Neural progenitor cell (in vitro differentiated cells): ENCODE results near the gene PIK3R3. TPM values are rescaled to one million over a fixed set of nuclear protein-coding genes. Genes with fewer than 3 reads are reported as not detected.

ENCODE experiments used
- DNase-seq: peaks from one replicate; pipeline ENCODE4 v3.0.0-alpha.2; 2016; ENCODE audit warnings: low spot score
- H2AFZ ChIP-seq: fragments of 200-600 bp; sonication (generic); replicated peaks from 2 replicates; pipeline ENCODE4 v1.6.1; 2016; ENCODE audit warnings: antibody characterized with exemption
- H3F3A ChIP-seq: fragments of 200-600 bp; sonication (generic); 2 replicates; pipeline ENCODE4 v1.6.1; 2016; ENCODE audit warnings: antibody characterized with exemption, low read depth
- H3K27ac ChIP-seq: fragments of 200-600 bp; sonication (generic); 2 replicates; pipeline ENCODE4 v1.5.1; 2016; ENCODE audit warnings: mild to moderate bottlenecking
- H3K27me3 ChIP-seq: fragments of 200-600 bp; sonication (generic); 2 replicates; pipeline ENCODE4 v1.6.1; 2016; ENCODE audit warnings: mild to moderate bottlenecking, moderate library complexity
- H3K36me3 ChIP-seq: fragments of 200-600 bp; sonication (generic); 2 replicates; pipeline ENCODE4 v1.5.1; 2016
- H3K4me1 ChIP-seq: fragments of 200-600 bp; sonication (generic); 2 replicates; pipeline ENCODE4 v1.6.1; 2016; ENCODE audit warnings: mixed run types
- H3K4me2 ChIP-seq: fragments of 200-600 bp; sonication (generic); 2 replicates; pipeline ENCODE4 v1.6.1; 2016
- H3K4me3 ChIP-seq: fragments of 200-600 bp; sonication (generic); 2 replicates; pipeline ENCODE4 v1.5.1; 2016
- H3K79me2 ChIP-seq: fragments of 200-600 bp; sonication (generic); 2 replicates; pipeline ENCODE4 v1.6.1; 2016; ENCODE audit warnings: low read depth
- H3K9ac ChIP-seq: fragments of 200-600 bp; sonication (generic); 2 replicates; pipeline ENCODE4 v1.6.1; 2016
- H3K9me3 ChIP-seq: fragments of 200-600 bp; sonication (generic); 2 replicates; pipeline ENCODE4 v1.5.1; 2016; ENCODE audit warnings: low read depth
- H4K20me1 ChIP-seq: fragments of 200-600 bp; sonication (generic); 2 replicates; pipeline ENCODE4 v1.6.1; 2016; ENCODE audit warnings: low read depth
- H3K27ac Mint-ChIP-seq: 3 replicates; pipeline ENCODE4 v1.8.0; 2021; ENCODE audit warnings: mixed read lengths
- H3K27me3 Mint-ChIP-seq: 2 replicates; pipeline ENCODE4 v1.8.0; 2022; ENCODE audit warnings: low read depth, mild to moderate bottlenecking, inconsistent platforms, moderate library complexity, mixed read lengths; ENCODE audit not compliant: insufficient read depth
- H3K36me3 Mint-ChIP-seq: 3 replicates; pipeline ENCODE4 v1.8.0; 2021; ENCODE audit warnings: mixed read lengths
- H3K4me1 Mint-ChIP-seq: 3 replicates; pipeline ENCODE4 v1.8.0; 2021; ENCODE audit warnings: mixed read lengths
- H3K4me3 Mint-ChIP-seq: 3 replicates; pipeline ENCODE4 v1.8.0; 2021; ENCODE audit warnings: mild to moderate bottlenecking, moderate library complexity, mixed read lengths
- H3K9me3 Mint-ChIP-seq: 3 replicates; pipeline ENCODE4 v1.8.0; 2020; ENCODE audit warnings: mixed read lengths
- EZH2 ChIP-seq: fragments of 200-600 bp; sonication (generic); IDR thresholded peaks from 2 replicates; pipeline ENCODE4 v1.6.1; 2017; ENCODE audit warnings: antibody characterized with exemption, mild to moderate bottlenecking, moderate library complexity
- EZH2phosphoT487 ChIP-seq: fragments of 200-600 bp; sonication (generic); IDR thresholded peaks from 2 replicates; pipeline ENCODE4 v1.6.1; 2017; ENCODE audit warnings: antibody characterized with exemption
- total RNA-seq: library from RNA; depleted of rRNA; stranded (reverse); fragments of >200 nt; gene quantifications from 2 replicates; pipeline ENCODE4 v1.2.3, GENCODE V29; 2015; ENCODE audit warnings: low replicate concordance
- TF ChIP-seq, protein P1 (sequence below): fragments of 200-600 bp; sonication (generic); IDR thresholded peaks from 2 replicates; pipeline ENCODE4 v1.5.1; 2017; ENCODE audit warnings: antibody characterized with exemption, mild to moderate bottlenecking

PIK3R3 gene
- total RNA-seq, 1 donor from 2014 or later = 107 TPM

DNA sequence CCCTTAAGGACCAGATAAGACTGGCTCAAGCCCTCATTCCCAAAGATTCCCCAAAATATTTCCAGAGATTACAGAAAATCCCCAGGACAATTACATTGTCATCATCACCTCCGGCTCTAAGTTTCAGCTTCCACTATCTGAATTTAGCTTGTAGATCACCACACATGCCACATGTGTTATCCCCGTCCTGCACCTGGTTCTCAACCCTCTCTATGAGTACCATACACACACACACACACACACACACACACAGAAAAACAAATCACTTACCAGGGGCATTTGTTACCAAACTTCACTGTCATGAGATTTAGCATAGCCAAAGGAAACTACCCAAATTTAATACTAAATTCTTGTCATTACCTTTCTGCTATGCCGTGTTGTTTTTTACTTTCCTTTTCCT is 27.1 kb upstream of the PIK3R3 start:
- Mint-ChIP-seq H3K27me3 (peaks cover 3% of the 10 kb centered on the region), H3K4me1 (no peaks in the 10 kb centered on the region), H3K4me3 (no peak overlapping the region), H3K9me3 (no peaks in the 10 kb centered on the region), H3K36me3 (no peaks in the 10 kb centered on the region), H3K27ac (no peak overlapping the region)
- Histone ChIP-seq H3K79me2 (no peaks in the 10 kb centered on the region), H3K4me1 (no peaks in the 10 kb centered on the region), H3K9me3 (no peaks in the 10 kb centered on the region), H3K27me3 (no peaks in the 10 kb centered on the region), H3F3A (no peaks in the 10 kb centered on the region), H3K27ac (no peak overlapping the region), H3K4me3 (no peak overlapping the region), H4K20me1 (no peaks in the 10 kb centered on the region), H3K9ac (no peak overlapping the region), H2AFZ (no peak overlapping the region), H3K4me2 (no peak overlapping the region), H3K36me3 (no peaks in the 10 kb centered on the region)
- no peak for DNase-seq
- TF ChIP-seq, protein P1, sequence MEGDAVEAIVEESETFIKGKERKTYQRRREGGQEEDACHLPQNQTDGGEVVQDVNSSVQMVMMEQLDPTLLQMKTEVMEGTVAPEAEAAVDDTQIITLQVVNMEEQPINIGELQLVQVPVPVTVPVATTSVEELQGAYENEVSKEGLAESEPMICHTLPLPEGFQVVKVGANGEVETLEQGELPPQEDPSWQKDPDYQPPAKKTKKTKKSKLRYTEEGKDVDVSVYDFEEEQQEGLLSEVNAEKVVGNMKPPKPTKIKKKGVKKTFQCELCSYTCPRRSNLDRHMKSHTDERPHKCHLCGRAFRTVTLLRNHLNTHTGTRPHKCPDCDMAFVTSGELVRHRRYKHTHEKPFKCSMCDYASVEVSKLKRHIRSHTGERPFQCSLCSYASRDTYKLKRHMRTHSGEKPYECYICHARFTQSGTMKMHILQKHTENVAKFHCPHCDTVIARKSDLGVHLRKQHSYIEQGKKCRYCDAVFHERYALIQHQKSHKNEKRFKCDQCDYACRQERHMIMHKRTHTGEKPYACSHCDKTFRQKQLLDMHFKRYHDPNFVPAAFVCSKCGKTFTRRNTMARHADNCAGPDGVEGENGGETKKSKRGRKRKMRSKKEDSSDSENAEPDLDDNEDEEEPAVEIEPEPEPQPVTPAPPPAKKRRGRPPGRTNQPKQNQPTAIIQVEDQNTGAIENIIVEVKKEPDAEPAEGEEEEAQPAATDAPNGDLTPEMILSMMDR = no peak
- TF ChIP-seq EZH2phosphoT487 (no peak), EZH2 (no peak)

DNA sequence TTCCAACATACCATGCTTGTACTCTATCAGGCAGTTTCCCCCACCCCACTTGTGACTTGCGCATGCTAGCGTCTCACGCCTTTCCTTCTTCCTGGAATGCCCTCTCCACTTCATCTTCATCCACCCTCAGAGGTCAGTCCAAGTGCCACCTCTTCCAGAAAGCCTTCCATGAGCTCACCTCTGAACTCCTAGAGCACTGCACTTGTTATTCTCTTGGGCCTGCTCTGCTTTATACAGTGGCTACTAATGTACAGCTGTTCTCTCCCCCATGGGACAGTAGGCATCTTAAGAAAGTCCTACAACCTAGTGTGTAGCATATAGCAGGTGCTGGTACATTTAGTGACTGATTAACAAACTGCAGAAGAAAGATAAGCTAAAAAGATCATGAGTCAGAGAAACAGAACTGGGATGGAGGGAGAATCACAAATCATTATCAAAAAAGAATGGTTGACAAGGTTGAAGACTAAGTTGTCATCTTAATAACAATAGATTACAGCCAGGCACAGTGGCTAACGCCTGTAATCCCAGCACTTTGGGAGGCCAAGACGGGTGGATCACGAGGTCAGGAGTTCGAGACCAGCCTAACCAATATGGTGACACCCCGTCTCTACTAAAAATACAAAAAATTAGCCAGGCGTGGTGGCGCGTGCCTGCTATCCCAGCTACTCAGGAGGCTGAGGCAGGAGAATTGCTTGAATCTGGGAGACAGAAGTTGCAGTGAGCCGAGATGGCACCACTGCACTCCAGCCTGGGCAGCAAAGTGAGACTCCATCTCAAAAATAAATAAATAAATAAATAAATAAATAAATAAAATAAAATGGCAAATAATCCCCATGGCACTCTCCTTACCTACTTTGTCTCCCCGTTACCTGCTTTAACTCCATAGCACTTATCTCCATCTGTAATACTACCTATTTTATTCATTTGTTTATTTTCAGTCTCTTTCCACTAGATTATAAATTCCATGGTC is 26.2 kb upstream of the PIK3R3 start:
- H3K4me2 ChIP-seq = no peak overlapping the region
- no peaks in the 10 kb centered on the region for H3K9me3 ChIP-seq
- H3K27ac Mint-ChIP-seq = no peak overlapping the region
- H3K36me3 Mint-ChIP-seq = no peaks in the 10 kb centered on the region
- no peak overlapping the region for H3K4me3 ChIP-seq
- H3K9me3 Mint-ChIP-seq = no peaks in the 10 kb centered on the region
- no peaks in the 10 kb centered on the region for H3K36me3 ChIP-seq
- H3K27me3 Mint-ChIP-seq = peaks cover 2% of the 10 kb centered on the region
- no peaks in the 10 kb centered on the region for H3K4me1 Mint-ChIP-seq
- DNase-seq = no peak
- H3K79me2 ChIP-seq = no peaks in the 10 kb centered on the region
- no peak overlapping the region for H3K27ac ChIP-seq
- H3F3A ChIP-seq = no peaks in the 10 kb centered on the region
- H3K4me3 Mint-ChIP-seq = no peak overlapping the region
- H3K4me1 ChIP-seq = no peaks in the 10 kb centered on the region
- no peaks in the 10 kb centered on the region for H3K27me3 ChIP-seq
- TF ChIP-seq EZH2 (no peak), EZH2phosphoT487 (no peak)
- TF ChIP-seq, protein P1 = no peak
- H2AFZ ChIP-seq = no peak overlapping the region
- H3K9ac ChIP-seq = no peak overlapping the region
- H4K20me1 ChIP-seq = no peaks in the 10 kb centered on the region

GRCh38 chr1:46157916-46158311 is 25.5 kb upstream of the PIK3R3 start:
- Histone ChIP-seq H3F3A (no peaks in the 10 kb centered on the region), H4K20me1 (no peaks in the 10 kb centered on the region), H3K36me3 (no peaks in the 10 kb centered on the region), H3K27ac (no peak overlapping the region), H3K9ac (no peak overlapping the region), H3K4me2 (no peak overlapping the region), H3K79me2 (no peaks in the 10 kb centered on the region), H3K9me3 (no peaks in the 10 kb centered on the region), H2AFZ (no peak overlapping the region), H3K4me3 (no peak overlapping the region), H3K27me3 (no peaks in the 10 kb centered on the region), H3K4me1 (no peaks in the 10 kb centered on the region)
- TF ChIP-seq EZH2 (no peak), EZH2phosphoT487 (no peak)
- TF ChIP-seq, protein P1 = no peak
- Mint-ChIP-seq H3K36me3 (no peaks in the 10 kb centered on the region), H3K4me1 (no peaks in the 10 kb centered on the region), H3K9me3 (no peaks in the 10 kb centered on the region), H3K27me3 (no peaks in the 10 kb centered on the region), H3K27ac (no peak overlapping the region), H3K4me3 (no peak overlapping the region)
- DNase-seq = no peak
